Lung (tissue), 12 donors: ENCODE measurements around the gene ERCC5. TPM values are rescaled to one million over a fixed set of nuclear protein-coding genes. Genes with fewer than 3 reads are reported as not detected.

ENCODE experiments used
- ATAC-seq: fragments of 200-7000 bp; cut with Tn5 transposase; one replicate; pipeline ENCODE4 v1.9.1; 2020; ENCODE audit warnings: moderate number of reproducible peaks; ENCODE audit not compliant: insufficient read depth, low FRiP score
- DNase-seq, 3 donors: peaks; one replicate each; pipeline ENCODE4 v3.0.0-alpha.2; 2013 to 2017
- H3K27ac ChIP-seq, 2 donors: one replicate each; pipeline ENCODE4 v1.5.1; 2013; ENCODE audit warnings: mild to moderate bottlenecking in 2 of 2, moderate library complexity in 2 of 2, control low read depth in 1 of 2, inconsistent platforms in 1 of 2, low read depth in 1 of 2, low read length in 1 of 2
- H3K27me3 ChIP-seq, 3 donors: one replicate each; pipeline ENCODE4 v1.5.1; 2013; ENCODE audit warnings: low read length in 2 of 3; ENCODE audit not compliant: control insufficient read depth in 3 of 3, insufficient read depth in 3 of 3
- H3K36me3 ChIP-seq, 4 donors: one replicate each; pipeline ENCODE4 v1.5.1; 2013; ENCODE audit warnings: low read length in 4 of 4, mild to moderate bottlenecking in 1 of 4, moderate library complexity in 1 of 4; ENCODE audit not compliant: control insufficient read depth in 4 of 4, insufficient read depth in 4 of 4
- H3K4me1 ChIP-seq, 5 donors: one replicate each; pipeline ENCODE4 v1.5.1; 2013; ENCODE audit warnings: low read length in 5 of 5, mild to moderate bottlenecking in 2 of 5, moderate library complexity in 1 of 5; ENCODE audit not compliant: control insufficient read depth in 5 of 5, insufficient read depth in 5 of 5
- H3K4me3 ChIP-seq: one replicate; pipeline ENCODE4 v1.5.1; 2013; ENCODE audit warnings: mild to moderate bottlenecking, control low read depth, moderate library complexity
- H3K9ac ChIP-seq, 2 donors: one replicate each; pipeline ENCODE4 v1.5.1; 2013; ENCODE audit warnings: low read length in 2 of 2, control low read depth in 1 of 2; ENCODE audit not compliant: insufficient read depth in 1 of 2
- H3K9me3 ChIP-seq, 4 donors: one replicate each; pipeline ENCODE4 v1.5.1; 2013; ENCODE audit warnings: low read length in 3 of 4, mild to moderate bottlenecking in 1 of 4, moderate library complexity in 1 of 4; ENCODE audit not compliant: control insufficient read depth in 4 of 4, insufficient read depth in 3 of 4
- CTCF ChIP-seq: IDR thresholded peaks from 2 replicates; pipeline ENCODE4 v1.5.1; 2012; ENCODE audit warnings: mild to moderate bottlenecking; ENCODE audit errors: control extremely low read depth, extremely low read depth
- WGBS, 2 donors: extraction: QIAGEN DNeasy Blood & Tissue Kit; methylation state at CpG; one replicate each; pipeline ENCODE4 v1.1.7; 2013; 5-methylcytosine and 5-hydroxymethylcytosine counted together
- polyA plus RNA-seq, 2 donors: library from polyadenylated mRNA; stranded (reverse); fragments of 200-250 nt; gene quantifications; one replicate each; pipeline ENCODE4 v1.2.1, GENCODE V29; 2013
- total RNA-seq, 2 donors: library from RNA; depleted of rRNA in 1 of 2; stranded (reverse); fragments of >200 nt in 1 of 2; gene quantifications; one replicate each; pipeline ENCODE4 v1.2.1, GENCODE V29; 2014 to 2021
- donor health status: control.
- donor health status: control.
- donor health status: Bipolar disorder and iron deficiency.
- donor health status: healthy.
- donor health status: DM: yes; HTN: yes; CAD: no.

The ERCC5 gene
- total and polyA plus RNA-seq, 4 donors, result 23.0 to 81.4 (median 58.0) TPM

GRCh38 chr13:102901615-102902305, 55.9 kb downstream of the ERCC5 start:
- Histone ChIP-seq H3K36me3 (no peaks in the 10 kb centered on the region), H3K27ac (no peak overlapping the region), H3K9me3 (no peaks in the 10 kb centered on the region), H3K4me3 (no peak overlapping the region), H3K27me3 (no peaks in the 10 kb centered on the region), H3K9ac (no peak overlapping the region), H3K4me1 (peaks cover 0 to 4% (median 0%) of the 10 kb centered on the region in 5 donors)
- 88 to 93% methylated on average over 5 of the region's 5 CpGs for WGBS, 2 donors
- no peak for ATAC-seq
- TF ChIP-seq CTCF, result no peak
- no peak for DNase-seq

- H3K4me3 ChIP-seq, result no peak overlapping the region
- peaks cover 0 to 4% (median 0%) of the 10 kb centered on the region in 5 donors for H3K4me1 ChIP-seq
- DNase-seq (no peak), ATAC-seq (no peak)
- no peaks in the 10 kb centered on the region for H3K36me3 ChIP-seq
- H3K27ac ChIP-seq, result no peak overlapping the region
- no peak overlapping the region for H3K9ac ChIP-seq
- H3K9me3 ChIP-seq, result no peaks in the 10 kb centered on the region
- H3K27me3 ChIP-seq, result no peaks in the 10 kb centered on the region
- WGBS, 2 donors, result 84 to 88% methylated on average over 12 of the region's 12 CpGs
- no peak for TF ChIP-seq CTCF
Measured at GRCh38 chr13:102902789-102903347, 57.0 kb downstream of the ERCC5 start.

- DNase-seq (peak in 2 of 3 donors; percentile 35 to 57), ATAC-seq (no peak)
- no peak for TF ChIP-seq CTCF
- Histone ChIP-seq H3K27me3 (no peaks in the 10 kb centered on the region), H3K27ac (no peak overlapping the region), H3K36me3 (no peaks in the 10 kb centered on the region), H3K9me3 (no peaks in the 10 kb centered on the region), H3K4me3 (no peak overlapping the region), H3K9ac (no peak overlapping the region), H3K4me1 (no peaks in the 10 kb centered on the region)
- WGBS, 2 donors, result 60 to 64% methylated on average over 14 of the region's 14 CpGs
Measured at GRCh38 chr13:102903659-102904407, 58.0 kb downstream of the ERCC5 start.
